ENCODE results near the gene FAM210A.

The FAM210A gene

DNA sequence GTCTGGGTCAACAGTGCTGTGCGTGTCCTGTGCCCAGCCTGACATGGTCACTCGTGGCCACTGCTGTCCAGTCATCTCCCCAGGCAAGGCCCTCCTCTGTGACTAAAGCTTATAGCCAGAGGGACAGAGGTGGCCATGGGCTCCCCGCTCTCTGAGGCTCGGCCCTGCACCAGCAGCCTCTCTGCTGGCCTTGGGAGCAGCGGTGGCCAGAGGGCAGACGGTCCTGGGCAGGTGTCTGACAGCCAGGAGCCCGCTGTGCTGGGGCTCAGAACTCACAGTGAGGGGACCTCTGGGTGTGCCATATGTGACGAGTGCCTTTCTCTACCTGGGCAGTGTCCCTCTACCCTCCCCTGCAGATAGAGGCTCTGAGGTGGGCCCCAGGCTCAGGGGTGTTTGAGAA is 98.7 kb downstream of the FAM210A start:
- H3K4me3 ChIP-seq (ENCODE audit: low read length): no peak overlapping the region
- H3K9me3 ChIP-seq (ENCODE audit: control insufficient read depth, low read length): no peaks in the 10 kb centered on the region

GRCh38 chr18:13626544-13626908 is 99.8 kb downstream of the FAM210A start:
- no peaks in the 10 kb centered on the region for H3K9me3 ChIP-seq (ENCODE audit: control insufficient read depth, low read length)
- H3K4me1 ChIP-seq (ENCODE audit: control insufficient read depth, insufficient read depth, low read length): no peaks in the 10 kb centered on the region
- H3K4me3 ChIP-seq (ENCODE audit: low read length): no peak overlapping the region
- H3K36me3 ChIP-seq (ENCODE audit: control insufficient read depth, insufficient read depth, low read length, severe bottlenecking): no peaks in the 10 kb centered on the region
- no peak for DNase-seq (ENCODE audit: low read depth)
- no peak overlapping the region for H3K9ac ChIP-seq (ENCODE audit: low read length)
- H3K27me3 ChIP-seq (replicated peaks; ENCODE audit: control insufficient read depth, insufficient read depth, low read length): peaks cover 36% of the 10 kb centered on the region

More for the DNA sequence above, 98.7 kb downstream of the FAM210A start:
- no peaks in the 10 kb centered on the region for H3K36me3 ChIP-seq (ENCODE audit: control insufficient read depth, insufficient read depth, low read length, severe bottlenecking)
- H3K9ac ChIP-seq (ENCODE audit: low read length): no peak overlapping the region
- DNase-seq (ENCODE audit: low read depth): no peak
- H3K27me3 ChIP-seq (replicated peaks; ENCODE audit: control insufficient read depth, insufficient read depth, low read length): peaks cover 37% of the 10 kb centered on the region
- H3K4me1 ChIP-seq (ENCODE audit: control insufficient read depth, insufficient read depth, low read length): no peaks in the 10 kb centered on the region

- no peak overlapping the region for H3K4me3 ChIP-seq (ENCODE audit: low read length)
- no peak overlapping the region for H3K9ac ChIP-seq (ENCODE audit: low read length)
- H3K36me3 ChIP-seq (ENCODE audit: control insufficient read depth, insufficient read depth, low read length, severe bottlenecking): no peaks in the 10 kb centered on the region
- H3K4me1 ChIP-seq (ENCODE audit: control insufficient read depth, insufficient read depth, low read length): no peaks in the 10 kb centered on the region
- DNase-seq (ENCODE audit: low read depth): no peak
- peaks cover 33% of the 10 kb centered on the region for H3K27me3 ChIP-seq (replicated peaks; ENCODE audit: control insufficient read depth, insufficient read depth, low read length)
- H3K9me3 ChIP-seq (ENCODE audit: control insufficient read depth, low read length): no peaks in the 10 kb centered on the region
Measured at GRCh38 chr18:13625843-13626543, 100.4 kb downstream of the FAM210A start.

DNA sequence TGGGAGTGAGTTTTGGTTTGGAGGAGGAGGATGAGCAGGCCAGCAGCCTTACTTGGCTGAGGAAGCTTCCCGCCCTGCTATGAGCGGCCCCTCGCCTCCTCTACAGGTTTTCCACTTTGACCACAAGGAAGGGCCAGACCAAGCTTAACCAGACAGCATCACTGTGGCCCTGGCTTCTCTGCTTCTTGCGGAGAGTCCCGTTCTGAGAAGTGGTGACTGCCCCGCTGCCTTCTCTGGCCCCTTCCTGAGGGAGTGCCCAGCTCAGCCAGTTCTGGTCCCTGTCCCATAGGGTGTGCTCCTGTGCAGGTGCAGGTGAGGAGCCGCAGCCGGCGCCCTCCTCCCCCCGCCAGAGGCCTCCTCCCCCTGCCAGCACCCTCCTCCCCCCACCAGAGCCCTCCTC is 101.0 kb downstream of the FAM210A start:
- DNase-seq (ENCODE audit: low read depth): no peak
- H3K9me3 ChIP-seq (ENCODE audit: control insufficient read depth, low read length): no peaks in the 10 kb centered on the region
- H3K27me3 ChIP-seq (replicated peaks; ENCODE audit: control insufficient read depth, insufficient read depth, low read length): peaks cover 37% of the 10 kb centered on the region

GRCh38 chr18:13624563-13625237 is 101.7 kb downstream of the FAM210A start:
- Histone ChIP-seq H3K4me1 (ENCODE audit: control insufficient read depth, insufficient read depth, low read length) (no peaks in the 10 kb centered on the region), H3K9ac (ENCODE audit: low read length) (no peak overlapping the region), H3K4me3 (ENCODE audit: low read length) (no peak overlapping the region), H3K9me3 (ENCODE audit: control insufficient read depth, low read length) (no peaks in the 10 kb centered on the region), H3K36me3 (ENCODE audit: control insufficient read depth, insufficient read depth, low read length, severe bottlenecking) (no peaks in the 10 kb centered on the region), H3K27me3 (replicated peaks; ENCODE audit: control insufficient read depth, insufficient read depth, low read length) (peaks cover 40% of the 10 kb centered on the region)
- no peak for DNase-seq (ENCODE audit: low read depth)

More for the DNA sequence above, 101.0 kb downstream of the FAM210A start:
- no peak overlapping the region for H3K9ac ChIP-seq (ENCODE audit: low read length)
- H3K36me3 ChIP-seq (ENCODE audit: control insufficient read depth, insufficient read depth, low read length, severe bottlenecking): no peaks in the 10 kb centered on the region
- no peaks in the 10 kb centered on the region for H3K4me1 ChIP-seq (ENCODE audit: control insufficient read depth, insufficient read depth, low read length)
- no peak overlapping the region for H3K4me3 ChIP-seq (ENCODE audit: low read length)

DNA sequence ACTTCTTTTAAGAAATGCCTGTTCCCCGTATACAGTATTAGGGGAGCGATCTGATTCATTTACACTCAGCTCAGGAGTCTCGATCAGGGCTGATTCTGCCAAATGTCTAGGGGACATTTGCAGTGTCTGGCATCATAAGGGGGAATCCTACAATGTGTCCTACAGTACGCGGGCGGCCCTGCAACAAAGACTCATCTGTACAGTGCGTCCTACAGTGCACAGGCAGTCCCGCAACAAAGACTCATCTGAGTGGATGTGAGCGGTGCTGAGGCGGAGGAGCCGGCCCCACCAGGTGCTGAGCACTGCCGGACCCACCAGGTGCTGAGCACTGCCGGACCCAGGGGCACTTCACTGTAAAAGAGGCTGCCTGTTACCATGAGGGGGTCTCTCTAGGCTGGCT is 102.5 kb downstream of the FAM210A start:
- DNase-seq (ENCODE audit: low read depth): no peak
- H3K36me3 ChIP-seq (ENCODE audit: control insufficient read depth, insufficient read depth, low read length, severe bottlenecking): no peaks in the 10 kb centered on the region
- H3K9me3 ChIP-seq (ENCODE audit: control insufficient read depth, low read length): no peaks in the 10 kb centered on the region
- H3K4me3 ChIP-seq (ENCODE audit: low read length): no peak overlapping the region
- H3K4me1 ChIP-seq (ENCODE audit: control insufficient read depth, insufficient read depth, low read length): no peaks in the 10 kb centered on the region
- peaks cover 40% of the 10 kb centered on the region for H3K27me3 ChIP-seq (replicated peaks; ENCODE audit: control insufficient read depth, insufficient read depth, low read length)
- no peak overlapping the region for H3K9ac ChIP-seq (ENCODE audit: low read length)

DNA sequence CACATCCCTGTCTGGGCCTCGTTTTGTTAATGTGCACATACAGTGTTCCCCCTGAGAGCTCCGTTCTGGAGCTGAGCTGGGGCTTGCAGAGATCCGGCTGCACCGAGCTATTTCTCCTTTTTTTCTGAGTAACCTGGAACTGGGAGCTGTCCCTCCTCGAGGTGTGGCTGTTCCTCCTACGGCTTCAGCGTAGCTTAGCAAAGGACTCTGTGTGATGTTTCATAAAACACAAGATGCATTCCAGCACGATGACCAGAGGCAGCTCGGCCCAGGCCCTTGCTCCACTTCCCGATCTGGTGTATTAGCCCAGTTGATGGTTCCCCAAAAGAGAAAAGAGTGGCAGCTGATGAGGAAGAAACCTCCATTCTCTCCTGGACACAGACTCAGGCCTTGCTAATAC is 103.0 kb downstream of the FAM210A start:
- no peak overlapping the region for H3K9ac ChIP-seq (ENCODE audit: low read length)
- H3K4me3 ChIP-seq (ENCODE audit: low read length): no peak overlapping the region
- H3K9me3 ChIP-seq (ENCODE audit: control insufficient read depth, low read length): no peaks in the 10 kb centered on the region
- no peaks in the 10 kb centered on the region for H3K4me1 ChIP-seq (ENCODE audit: control insufficient read depth, insufficient read depth, low read length)
- DNase-seq (ENCODE audit: low read depth): no peak
- peaks cover 40% of the 10 kb centered on the region for H3K27me3 ChIP-seq (replicated peaks; ENCODE audit: control insufficient read depth, insufficient read depth, low read length)
- no peaks in the 10 kb centered on the region for H3K36me3 ChIP-seq (ENCODE audit: control insufficient read depth, insufficient read depth, low read length, severe bottlenecking)

GRCh38 chr18:13622751-13623150 is 103.6 kb downstream of the FAM210A start:
- Histone ChIP-seq H3K4me1 (ENCODE audit: control insufficient read depth, insufficient read depth, low read length) (no peaks in the 10 kb centered on the region), H3K9me3 (ENCODE audit: control insufficient read depth, low read length) (no peaks in the 10 kb centered on the region), H3K36me3 (ENCODE audit: control insufficient read depth, insufficient read depth, low read length, severe bottlenecking) (no peaks in the 10 kb centered on the region), H3K27me3 (replicated peaks; ENCODE audit: control insufficient read depth, insufficient read depth, low read length) (peaks cover 36% of the 10 kb centered on the region), H3K9ac (ENCODE audit: low read length) (no peak overlapping the region), H3K4me3 (ENCODE audit: low read length) (no peak overlapping the region)
- no peak for DNase-seq (ENCODE audit: low read depth)

GRCh38 chr18:13621886-13622619 is 104.3 kb downstream of the FAM210A start:
- H3K36me3 ChIP-seq (ENCODE audit: control insufficient read depth, insufficient read depth, low read length, severe bottlenecking): no peaks in the 10 kb centered on the region
- no peaks in the 10 kb centered on the region for H3K4me1 ChIP-seq (ENCODE audit: control insufficient read depth, insufficient read depth, low read length)
- no peak overlapping the region for H3K9ac ChIP-seq (ENCODE audit: low read length)
- no peak for DNase-seq (ENCODE audit: low read depth)
- H3K4me3 ChIP-seq (ENCODE audit: low read length): no peak overlapping the region
- H3K27me3 ChIP-seq (replicated peaks; ENCODE audit: control insufficient read depth, insufficient read depth, low read length): peaks cover 32% of the 10 kb centered on the region
- no peaks in the 10 kb centered on the region for H3K9me3 ChIP-seq (ENCODE audit: control insufficient read depth, low read length)

DNA sequence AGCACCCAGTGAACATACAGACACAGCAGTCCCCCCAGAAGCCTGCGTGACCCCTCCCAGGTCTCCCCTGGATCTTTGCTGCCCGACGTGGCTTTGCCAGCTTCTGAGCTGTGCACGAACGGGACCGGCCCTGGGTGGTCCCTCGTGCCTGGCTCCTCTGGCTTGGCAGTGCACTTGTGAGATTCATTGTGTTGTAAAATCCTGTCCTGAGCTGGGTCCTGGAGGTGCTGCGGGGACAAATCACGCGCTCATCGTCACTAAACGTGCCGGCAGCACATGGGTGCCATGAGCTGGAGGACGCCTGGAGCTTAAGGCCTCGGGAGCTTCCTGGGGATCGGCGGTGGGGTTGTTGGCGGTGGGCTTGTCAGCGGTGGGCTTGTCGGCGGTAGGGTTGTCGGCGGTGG is 104.9 kb downstream of the FAM210A start:
- Histone ChIP-seq H3K9ac (ENCODE audit: low read length) (no peak overlapping the region), H3K9me3 (ENCODE audit: control insufficient read depth, low read length) (no peaks in the 10 kb centered on the region), H3K27me3 (replicated peaks; ENCODE audit: control insufficient read depth, insufficient read depth, low read length) (peaks cover 29% of the 10 kb centered on the region), H3K4me3 (ENCODE audit: low read length) (no peak overlapping the region), H3K36me3 (ENCODE audit: control insufficient read depth, insufficient read depth, low read length, severe bottlenecking) (no peaks in the 10 kb centered on the region), H3K4me1 (ENCODE audit: control insufficient read depth, insufficient read depth, low read length) (no peaks in the 10 kb centered on the region)
- DNase-seq (ENCODE audit: low read depth): no peak

DNA sequence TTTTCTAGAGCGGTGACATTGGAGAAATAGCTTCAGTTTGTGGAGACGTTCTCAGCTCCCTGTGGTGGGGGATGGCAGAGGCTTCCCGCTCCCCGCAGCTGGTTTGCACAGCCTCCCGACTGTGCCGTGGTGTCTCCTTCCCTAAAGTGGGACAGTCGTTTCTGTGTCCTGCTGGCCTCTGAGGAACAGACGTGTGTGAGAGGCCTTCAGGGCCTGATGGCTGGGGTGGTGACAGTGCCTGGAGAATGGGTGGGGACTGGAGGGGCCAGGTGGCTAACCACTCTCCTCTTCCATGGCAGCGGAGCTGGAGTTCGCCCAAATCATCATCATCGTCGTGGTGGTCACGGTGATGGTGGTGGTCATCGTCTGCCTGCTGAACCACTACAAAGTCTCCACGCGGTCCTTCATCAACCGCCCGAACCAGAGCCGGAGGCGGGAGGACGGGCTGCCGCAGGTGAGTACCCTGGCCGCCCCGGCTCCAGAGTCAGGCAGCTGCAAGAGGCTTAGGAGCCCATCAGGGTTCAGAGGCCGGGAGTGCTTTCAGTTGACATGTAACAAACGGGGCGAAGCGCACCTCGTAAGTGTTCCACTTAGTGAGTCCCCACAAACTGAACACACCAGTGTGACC is 105.4 kb downstream of the FAM210A start:
- no peak overlapping the region for H3K4me3 ChIP-seq (ENCODE audit: low read length)
- no peaks in the 10 kb centered on the region for H3K36me3 ChIP-seq (ENCODE audit: control insufficient read depth, insufficient read depth, low read length, severe bottlenecking)
- no peaks in the 10 kb centered on the region for H3K9me3 ChIP-seq (ENCODE audit: control insufficient read depth, low read length)
- no peak overlapping the region for H3K9ac ChIP-seq (ENCODE audit: low read length)
- no peak for DNase-seq (ENCODE audit: low read depth)
- H3K4me1 ChIP-seq (ENCODE audit: control insufficient read depth, insufficient read depth, low read length): no peaks in the 10 kb centered on the region
- peaks cover 24% of the 10 kb centered on the region for H3K27me3 ChIP-seq (replicated peaks; ENCODE audit: control insufficient read depth, insufficient read depth, low read length)

All from adipocyte (in vitro differentiated cells).